ENCODE measurements around the gene SMIM28.

SMIM28 gene

GRCh38 chr6:138374815-138375214 lies 2.9 kb upstream of the SMIM28 start:
- ATAC-seq, result no peak

- no peak for ATAC-seq
Measured at GRCh38 chr6:138377042-138377441, 663 bp upstream of the SMIM28 start.

- no peak for ATAC-seq
Measured at GRCh38 chr6:138378463-138378862, 758 bp downstream of the SMIM28 start.

DNA sequence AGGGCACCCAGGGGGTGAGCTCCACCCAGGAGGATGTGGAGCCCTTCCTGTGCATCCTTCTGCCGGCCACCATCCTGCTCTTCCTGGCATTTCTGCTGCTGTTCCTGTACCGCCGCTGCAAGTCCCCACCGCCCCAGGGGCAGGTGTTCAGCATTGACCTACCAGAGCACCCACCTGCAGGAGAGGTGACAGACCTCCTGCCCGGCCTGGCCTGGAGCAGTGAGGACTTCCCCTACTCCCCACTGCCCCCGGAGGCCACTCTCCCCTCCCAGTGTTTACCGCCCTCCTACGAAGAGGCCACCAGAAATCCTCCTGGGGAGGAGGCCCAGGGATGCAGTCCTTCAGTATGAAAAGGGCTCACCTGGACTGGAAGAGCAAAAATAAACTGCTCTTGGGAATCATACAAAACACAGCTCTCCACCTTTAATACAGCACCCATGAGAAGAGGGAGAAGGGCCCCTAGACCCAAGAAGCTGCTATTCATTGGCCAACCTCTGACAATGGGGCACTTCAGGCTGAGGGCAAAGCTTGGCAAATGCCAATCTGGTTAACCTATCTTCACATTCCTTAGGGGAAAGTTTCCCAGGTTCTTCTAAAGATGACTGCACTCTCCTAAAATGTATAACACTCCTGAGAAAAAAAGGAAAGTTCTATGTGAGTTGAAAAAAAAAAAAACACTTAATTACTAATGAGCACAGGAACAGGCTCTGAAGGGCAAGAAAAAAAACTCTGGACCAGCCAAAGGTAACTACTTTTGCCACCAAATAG lies 5.0 kb downstream of the SMIM28 start:
- ATAC-seq, result no peak

DNA sequence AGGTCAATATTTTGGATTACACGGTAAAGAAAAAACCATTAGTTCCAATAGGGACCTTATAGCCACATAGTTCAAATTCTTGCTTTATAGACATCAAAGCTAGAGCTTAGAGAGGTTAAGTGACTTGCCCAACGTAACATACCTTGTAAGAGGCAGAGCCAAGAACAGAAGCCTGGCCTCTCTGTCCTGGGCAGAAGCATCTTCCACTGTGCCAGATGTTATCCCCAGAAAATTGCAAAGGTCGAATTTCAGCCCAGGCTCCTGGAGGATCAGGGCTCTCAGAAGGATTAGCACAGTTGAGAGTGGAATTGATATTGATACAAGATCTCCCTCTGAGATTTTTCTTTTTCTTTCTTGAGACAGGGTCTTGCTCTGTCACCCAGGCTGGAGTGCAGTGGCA lies 6.1 kb downstream of the SMIM28 start:
- no peak for ATAC-seq

DNA sequence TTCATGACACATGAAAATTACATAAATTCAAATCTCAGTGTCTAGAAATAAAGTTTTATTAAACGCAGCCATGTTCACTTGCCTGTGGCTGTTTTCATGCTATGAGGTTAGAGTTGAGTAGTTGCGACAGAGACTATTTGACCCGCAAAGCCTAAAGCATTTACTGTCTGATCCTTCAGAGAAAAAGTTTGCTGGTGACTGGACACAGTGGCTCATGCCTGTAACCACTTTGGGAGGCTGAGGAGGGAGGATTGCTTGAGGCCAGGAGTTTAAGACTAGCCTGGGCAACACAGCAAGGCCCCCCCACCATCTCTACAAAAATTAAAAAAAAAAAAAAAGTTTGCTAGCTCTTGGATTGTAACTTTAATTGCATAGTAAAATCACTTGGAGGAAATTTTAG lies 9.2 kb downstream of the SMIM28 start:
- ATAC-seq, result no peak

DNA sequence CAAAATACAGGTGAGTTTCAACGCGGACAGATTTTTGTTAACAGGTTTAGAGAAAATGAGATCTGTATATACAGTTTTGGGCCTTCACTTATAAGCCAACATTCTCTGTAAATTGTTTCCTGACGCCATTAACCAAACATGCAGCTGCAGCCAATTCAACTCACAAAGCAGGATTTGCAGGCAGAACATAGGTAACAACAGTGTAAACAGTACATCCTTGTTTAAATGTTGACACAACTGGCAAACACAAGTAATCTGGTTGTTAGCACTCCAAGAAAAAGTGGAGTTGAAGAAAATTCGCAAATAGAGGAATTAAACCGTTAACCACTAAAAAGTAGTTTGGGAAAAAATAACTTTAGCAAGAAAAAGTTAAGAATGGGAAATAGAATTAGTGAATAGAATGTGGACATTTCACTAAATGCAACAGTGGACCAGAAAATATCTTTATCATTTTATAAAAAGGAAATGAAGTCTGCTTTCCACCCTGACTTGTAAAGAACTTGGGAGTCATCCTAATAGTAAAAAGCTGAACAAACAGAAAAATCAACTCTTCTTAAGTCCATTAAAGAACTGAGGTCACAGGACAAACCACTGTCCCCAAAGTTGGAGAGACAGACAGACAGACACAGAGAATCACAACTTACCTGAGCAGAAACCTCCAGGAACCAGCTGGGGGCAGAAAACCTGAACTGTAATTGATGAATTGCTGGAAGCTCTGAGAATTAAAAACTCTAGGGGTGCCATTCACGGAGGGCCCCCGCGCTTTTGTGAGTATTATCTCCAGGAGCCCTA lies 10.1 kb downstream of the SMIM28 start:
- ATAC-seq, result no peak

- no peak for ATAC-seq
Measured at GRCh38 chr6:138389551-138389950, 11.8 kb downstream of the SMIM28 start.

- ATAC-seq, result no peak
Measured at GRCh38 chr6:138393871-138394783, 16.4 kb downstream of the SMIM28 start.

- no peak for ATAC-seq
Measured at GRCh38 chr6:138396709-138397108, 19.0 kb downstream of the SMIM28 start.

GRCh38 chr6:138397128-138398122 lies 19.7 kb downstream of the SMIM28 start:
- no peak for ATAC-seq

DNA sequence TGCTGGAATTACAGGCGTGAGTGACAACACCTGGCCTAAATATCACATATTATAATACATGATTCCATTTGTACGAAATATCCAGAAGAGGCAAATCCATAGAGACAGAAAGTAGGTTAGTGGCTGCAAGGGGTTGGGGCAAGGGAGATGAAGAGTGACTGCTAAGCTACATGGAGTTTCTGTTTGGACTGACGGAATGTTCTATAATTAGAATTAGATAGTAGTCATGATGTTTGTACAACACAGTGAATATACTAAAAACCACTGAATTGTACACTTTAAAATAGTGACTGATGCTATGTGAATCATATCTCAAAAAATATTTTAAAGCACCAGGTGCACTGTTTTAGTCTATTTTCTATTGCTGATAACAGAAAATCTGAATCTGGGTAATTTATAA lies 22.6 kb downstream of the SMIM28 start:
- ATAC-seq, result no peak

DNA sequence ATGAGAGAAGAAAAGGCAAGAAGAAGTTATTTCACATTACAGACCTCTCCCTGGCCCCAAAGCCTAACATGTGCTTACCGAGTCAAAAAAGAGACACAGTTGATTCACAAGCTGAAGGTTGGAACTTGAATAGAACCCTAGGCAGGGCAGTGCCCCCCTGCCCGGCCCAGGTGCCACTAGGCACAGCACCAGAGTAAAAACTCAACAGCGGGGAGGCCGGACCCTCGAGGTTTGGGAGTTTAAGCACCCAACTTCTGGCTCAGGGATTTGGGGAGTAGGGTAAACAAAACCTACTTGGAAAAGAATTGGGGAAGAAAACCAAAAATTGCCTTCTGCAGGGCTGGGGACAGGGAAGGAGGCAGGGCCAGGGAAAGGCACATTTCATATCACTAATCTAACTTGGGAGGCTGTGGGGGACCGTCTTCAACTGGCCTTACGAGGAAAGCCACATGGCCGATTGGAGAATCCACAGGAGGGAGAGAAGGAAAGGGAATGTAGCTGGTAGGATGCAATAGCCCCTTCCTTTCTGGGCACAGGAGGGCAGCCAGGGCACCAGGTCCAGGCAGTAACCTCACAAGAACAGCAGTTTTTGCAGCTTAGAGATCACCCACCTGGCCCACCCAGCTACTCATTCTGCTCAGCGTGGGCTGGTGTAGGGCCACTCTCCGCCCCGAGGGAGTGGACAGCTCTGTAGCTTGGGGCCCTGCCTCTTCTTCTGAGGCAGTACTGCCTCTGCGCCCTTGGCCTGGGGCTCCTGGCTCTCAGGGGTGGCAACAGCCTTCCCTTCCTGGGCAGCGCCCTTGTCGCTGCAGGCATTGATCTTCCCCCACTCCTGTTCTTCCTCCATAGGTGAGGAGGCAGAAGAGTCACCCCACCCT lies 24.5 kb downstream of the SMIM28 start:
- ATAC-seq, result no peak

- no peak for ATAC-seq
Measured at GRCh38 chr6:138402838-138403187, 25.1 kb downstream of the SMIM28 start.

DNA sequence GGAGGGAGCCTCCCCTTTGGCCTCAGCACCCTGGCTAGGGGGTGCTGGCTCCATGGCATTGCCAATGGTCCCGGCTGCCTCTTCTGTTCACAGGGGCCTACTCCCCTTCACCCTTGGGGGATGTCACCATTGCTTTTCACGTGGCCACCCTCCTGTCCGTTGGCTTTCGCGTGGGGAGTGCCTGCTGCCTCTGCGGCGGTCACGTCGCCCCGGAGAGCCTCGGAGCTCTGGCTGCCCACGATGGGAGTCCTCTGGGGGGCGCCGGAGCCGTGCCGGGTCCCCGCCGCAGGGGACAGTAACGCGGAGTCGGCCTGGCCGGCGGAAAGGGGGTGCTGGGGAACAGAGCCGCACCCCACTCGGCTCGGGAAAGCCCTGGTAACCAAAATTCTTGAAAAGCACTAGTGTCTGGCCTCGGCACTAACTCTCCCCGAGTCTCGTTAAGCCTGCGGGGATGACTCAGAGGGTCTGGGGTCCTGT lies 25.7 kb downstream of the SMIM28 start:
- peak; percentile 7 to 18 for ATAC-seq

GRCh38 chr6:138403801-138404665 lies 26.3 kb downstream of the SMIM28 start, which contains the start of gene HEBP2:
Gene HEBP2 (plus strand): TSS chr6:138404223. CDS start chr6:138404496, 273 bp downstream.
- peak; percentile 91 to 92 for ATAC-seq

DNA sequence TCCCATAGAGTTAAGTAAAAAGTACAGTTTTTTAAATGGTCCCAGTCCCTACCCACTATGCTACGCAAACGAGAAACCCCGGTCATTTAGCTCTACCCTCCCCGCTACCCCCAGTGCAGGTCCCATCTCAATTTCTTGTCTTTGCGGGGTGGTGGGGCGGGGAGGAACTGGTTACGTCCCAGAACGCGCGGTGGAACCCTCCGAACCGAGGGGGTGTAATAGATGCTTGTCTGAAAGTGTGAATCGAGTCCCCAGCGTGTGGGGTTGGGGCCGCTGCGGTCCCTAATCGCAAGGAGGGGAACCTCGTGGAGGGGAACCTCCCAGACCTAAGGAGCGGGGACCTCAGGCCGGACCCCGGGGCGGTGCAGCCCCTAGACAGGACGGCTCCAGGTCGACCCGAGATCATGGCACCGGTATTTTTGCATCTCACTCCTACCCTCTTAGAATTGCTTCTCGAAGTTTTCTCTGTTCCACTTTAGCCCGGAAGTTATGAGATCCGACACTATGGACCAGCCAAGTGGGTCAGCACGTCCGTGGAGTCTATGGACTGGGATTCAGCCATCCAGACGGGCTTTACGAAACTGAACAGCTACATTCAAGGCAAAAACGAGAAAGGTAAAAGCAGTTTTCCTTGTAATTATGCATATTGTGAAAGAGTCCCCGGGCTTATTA lies 27.1 kb downstream of the SMIM28 start:
- ATAC-seq, result peak; percentile 5 to 8

- ATAC-seq, result no peak
Measured at GRCh38 chr6:138405816-138406413, 28.2 kb downstream of the SMIM28 start.

DNA sequence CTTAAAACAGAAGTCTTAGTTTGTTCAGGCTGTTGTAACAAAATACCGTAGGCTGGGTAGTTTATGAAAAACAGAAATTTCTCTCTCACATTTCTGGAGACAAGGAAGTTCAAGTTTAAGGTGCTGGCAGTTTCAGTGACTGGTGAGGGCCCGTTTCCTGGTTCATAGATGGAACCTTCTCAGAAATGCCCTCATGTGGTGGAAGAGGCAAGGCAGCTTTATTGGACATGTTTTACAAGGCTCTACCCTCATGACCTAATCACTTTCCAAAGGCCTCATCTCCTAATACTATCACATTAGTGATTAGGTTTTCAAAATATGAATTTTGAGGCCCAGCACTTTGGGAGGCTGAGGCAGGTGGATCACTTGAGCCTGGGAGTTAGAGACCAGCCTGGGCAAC lies 28.7 kb downstream of the SMIM28 start:
- ATAC-seq, result no peak
